Thyroid gland (tissue), 4 donors: ENCODE measurements around the gene MEMO1. TPM values are rescaled to one million over a fixed set of nuclear protein-coding genes. Genes with fewer than 3 reads are reported as not detected.

Experiments
- DNase-seq, 2 donors: peaks; one replicate each; pipeline ENCODE4 v3.0.0-alpha.2; 2019
- H3K27ac ChIP-seq, 3 donors: fragments of 200-600 bp; sonication (generic); 1 replicate in 2 of 3; 2 replicates in 1 of 3; pipeline ENCODE4 v1.5.1; 2016 to 2019; ENCODE audit warnings: mild to moderate bottlenecking in 1 of 3, moderate library complexity in 1 of 3
- H3K27me3 ChIP-seq: fragments of 200-600 bp; sonication (generic); one replicate; pipeline ENCODE4 v1.5.1; 2019
- H3K36me3 ChIP-seq, 2 donors: fragments of 200-600 bp; sonication (generic); one replicate each; pipeline ENCODE4 v1.5.1; 2016 to 2019
- H3K4me1 ChIP-seq, 2 donors: fragments of 200-600 bp; sonication (generic); one replicate each; pipeline ENCODE4 v1.5.1; 2017 to 2019
- H3K4me3 ChIP-seq, 3 donors: fragments of 200-600 bp; sonication (generic); replicated peaks in 1 of 3; 1 replicate in 2 of 3; 2 replicates in 1 of 3; pipeline ENCODE4 v1.5.1; 2016; ENCODE audit warnings: mild to moderate bottlenecking in 1 of 3
- H3K9me3 ChIP-seq: fragments of 200-600 bp; sonication (generic); one replicate; pipeline ENCODE4 v1.5.1; 2017
- CTCF ChIP-seq, 6 experiments: fragments of 200-600 bp in 3 of 6; fragments of 450-650 bp in 3 of 6; sonication (generic) in 3 of 6; IDR thresholded peaks; one replicate each; pipeline ENCODE4 v1.5.1; 2016 to 2019; ENCODE audit warnings: antibody characterized with exemption in 6 of 6, mild to moderate bottlenecking in 2 of 6, inconsistent platforms in 1 of 6, moderate library complexity in 1 of 6
- POLR2A ChIP-seq, 2 donors: fragments of 450-650 bp; IDR thresholded peaks; one replicate each; pipeline ENCODE4 v1.6.1; 2017; ENCODE audit warnings: antibody characterized with exemption in 2 of 2, mild to moderate bottlenecking in 2 of 2, moderate library complexity in 1 of 2
- WGBS, 2 donors: methylation state at CpG; one replicate each; pipeline ENCODE4 v1.1.5; 2017; 5-methylcytosine and 5-hydroxymethylcytosine counted together
- intact Hi-C: fragments of 100-400 bp; cut with DNase I; formaldehyde crosslinking; loops from one replicate; pipeline ENCODE4 v1.15.1; 2023
- total RNA-seq, 4 donors: library from RNA; depleted of rRNA; stranded (reverse); fragments of >200 nt; gene quantifications; one replicate each; pipeline ENCODE4 v1.2.3, GENCODE V29; 2016

The MEMO1 gene
- total RNA-seq, 4 donors from 2014 or later = 16.3 to 28.7 (median 27.4) TPM

GRCh38 chr2:32005371-32005976 is 5.3 kb downstream of the MEMO1 start:
- no peaks in the 10 kb centered on the region for H3K9me3 ChIP-seq
- no peak for TF ChIP-seq CTCF (IDR thresholded peaks at IDR 0.05)
- TF ChIP-seq POLR2A (IDR thresholded peaks at IDR 0.05) = no peak
- H3K4me1 ChIP-seq = peaks cover 4 to 12% of the 10 kb centered on the region in 2 donors
- no peak overlapping the region for H3K4me3 ChIP-seq
- DNase-seq = no peak
- 97 to 100% methylated on average over 2 of the region's 2 CpGs for WGBS, 2 donors
- no peaks in the 10 kb centered on the region for H3K27me3 ChIP-seq
- H3K27ac ChIP-seq = no peak overlapping the region
- no peaks in the 10 kb centered on the region for H3K36me3 ChIP-seq
- intact Hi-C loops = no loop called here

GRCh38 chr2:32003791-32004190 is 7.0 kb downstream of the MEMO1 start:
- H3K27ac ChIP-seq = no peak overlapping the region
- peaks cover under 1 to 13% of the 10 kb centered on the region in 2 donors for H3K4me1 ChIP-seq
- no peak for DNase-seq
- no peaks in the 10 kb centered on the region for H3K36me3 ChIP-seq
- H3K9me3 ChIP-seq = no peaks in the 10 kb centered on the region
- H3K27me3 ChIP-seq = no peaks in the 10 kb centered on the region
- TF ChIP-seq CTCF (IDR thresholded peaks at IDR 0.05) (no peak), POLR2A (IDR thresholded peaks at IDR 0.05) (no peak)
- H3K4me3 ChIP-seq = no peak overlapping the region
- intact Hi-C loops = no loop called here
- WGBS, 2 donors = 96 to 97% methylated on average over 2 of the region's 2 CpGs

- Histone ChIP-seq H3K27me3 (no peaks in the 10 kb centered on the region), H3K4me3 (no peak overlapping the region), H3K9me3 (no peaks in the 10 kb centered on the region), H3K36me3 (no peaks in the 10 kb centered on the region), H3K4me1 (peaks cover 4 to 5% of the 10 kb centered on the region in 2 donors), H3K27ac (no peak overlapping the region)
- TF ChIP-seq CTCF (IDR thresholded peaks at IDR 0.05) = no peak
- TF ChIP-seq POLR2A (IDR thresholded peaks at IDR 0.05) = no peak
- WGBS, 2 donors = 93 to 94% methylated on average over 3 of the region's 3 CpGs
- DNase-seq = no peak
- intact Hi-C loops = no loop called here
Measured at GRCh38 chr2:32002406-32002805, 8.4 kb downstream of the MEMO1 start.

- Histone ChIP-seq H3K36me3 (no peaks in the 10 kb centered on the region), H3K27ac (no peak overlapping the region), H3K27me3 (no peaks in the 10 kb centered on the region), H3K9me3 (no peaks in the 10 kb centered on the region), H3K4me3 (no peak overlapping the region), H3K4me1 (peaks cover 4 to 5% of the 10 kb centered on the region in 2 donors)
- WGBS, 2 donors = 66 to 69% methylated on average over 4 of the region's 4 CpGs
- TF ChIP-seq CTCF (IDR thresholded peaks at IDR 0.05) (no peak), POLR2A (IDR thresholded peaks at IDR 0.05) (no peak)
- intact Hi-C loops = no loop called here
- DNase-seq = peak in 1 of 2 donors; percentile 21
Measured at GRCh38 chr2:31999438-31999837, 11.4 kb downstream of the MEMO1 start.

- H3K36me3 ChIP-seq = no peaks in the 10 kb centered on the region
- 95 to 97% methylated on average over 4 of the region's 4 CpGs for WGBS, 2 donors
- H3K9me3 ChIP-seq = no peaks in the 10 kb centered on the region
- DNase-seq = no peak
- peaks cover 4 to 5% of the 10 kb centered on the region in 2 donors for H3K4me1 ChIP-seq
- no peak overlapping the region for H3K27ac ChIP-seq
- intact Hi-C loops = no loop called here
- no peak overlapping the region for H3K4me3 ChIP-seq
- TF ChIP-seq POLR2A (IDR thresholded peaks at IDR 0.05) (no peak), CTCF (IDR thresholded peaks at IDR 0.05) (no peak)
- H3K27me3 ChIP-seq = no peaks in the 10 kb centered on the region
Measured at GRCh38 chr2:31998731-31999383, 12.0 kb downstream of the MEMO1 start.
